Measurements from ENCODE around the gene HIVEP3.

Gene HIVEP3

DNA sequence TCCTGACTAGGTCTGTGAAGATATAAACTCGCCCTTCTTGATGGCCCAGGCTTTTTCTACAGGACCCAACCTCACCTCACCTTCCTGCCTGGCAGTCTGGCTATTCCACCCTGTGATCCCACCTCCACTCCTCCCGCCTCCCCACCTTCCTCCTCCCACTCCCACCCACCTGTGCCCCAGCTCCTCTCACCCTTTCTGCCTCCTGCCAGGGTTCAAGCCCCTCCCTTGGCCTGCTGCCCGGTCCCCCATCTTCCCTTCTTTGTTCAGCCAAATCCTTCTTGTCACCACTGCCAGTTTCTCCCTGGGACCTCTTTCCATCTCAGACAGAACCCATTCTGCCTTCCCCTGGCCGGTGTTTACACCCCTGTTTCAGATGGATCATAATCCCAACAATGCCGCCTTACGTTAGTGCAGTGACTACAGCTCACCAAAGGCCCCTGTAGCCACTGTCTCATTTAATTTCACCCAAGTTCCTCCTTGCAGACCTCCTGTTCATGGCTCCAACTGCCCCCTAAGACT lies 306.7 kb downstream of the HIVEP3 start:
- TF ChIP-seq GLI4 (tag by site-specific recombination; IDR thresholded peaks at IDR 0.05) (no peak), EGR2 (tag by site-specific recombination; IDR thresholded peaks at IDR 0.05; ENCODE audit: low read depth) (peak; percentile 80), ZFHX2 (tag by site-specific recombination; conservative IDR thresholded peaks at IDR 0.05) (peak; percentile 90)
- Histone ChIP-seq H3K9me3 (ENCODE audit: control insufficient read depth, insufficient read depth, low read depth, low read length) (no peaks in the 10 kb centered on the region), H3K4me1 (ENCODE audit: control insufficient read depth, insufficient read depth, low read length) (no peaks in the 10 kb centered on the region), H3K36me3 (ENCODE audit: control insufficient read depth in 2 of 2, insufficient read depth in 1 of 2, low read length in 2 of 2) (no peaks in the 10 kb centered on the region), H3K4me3 (ENCODE audit: low read depth, low read length) (no peak overlapping the region), H3K27ac (ENCODE audit: extremely low read depth, low read depth, low read length) (no peak overlapping the region)
- POLR2A ChIA-PET, result no interaction called here
- CTCF ChIA-PET, result no interaction called here

DNA sequence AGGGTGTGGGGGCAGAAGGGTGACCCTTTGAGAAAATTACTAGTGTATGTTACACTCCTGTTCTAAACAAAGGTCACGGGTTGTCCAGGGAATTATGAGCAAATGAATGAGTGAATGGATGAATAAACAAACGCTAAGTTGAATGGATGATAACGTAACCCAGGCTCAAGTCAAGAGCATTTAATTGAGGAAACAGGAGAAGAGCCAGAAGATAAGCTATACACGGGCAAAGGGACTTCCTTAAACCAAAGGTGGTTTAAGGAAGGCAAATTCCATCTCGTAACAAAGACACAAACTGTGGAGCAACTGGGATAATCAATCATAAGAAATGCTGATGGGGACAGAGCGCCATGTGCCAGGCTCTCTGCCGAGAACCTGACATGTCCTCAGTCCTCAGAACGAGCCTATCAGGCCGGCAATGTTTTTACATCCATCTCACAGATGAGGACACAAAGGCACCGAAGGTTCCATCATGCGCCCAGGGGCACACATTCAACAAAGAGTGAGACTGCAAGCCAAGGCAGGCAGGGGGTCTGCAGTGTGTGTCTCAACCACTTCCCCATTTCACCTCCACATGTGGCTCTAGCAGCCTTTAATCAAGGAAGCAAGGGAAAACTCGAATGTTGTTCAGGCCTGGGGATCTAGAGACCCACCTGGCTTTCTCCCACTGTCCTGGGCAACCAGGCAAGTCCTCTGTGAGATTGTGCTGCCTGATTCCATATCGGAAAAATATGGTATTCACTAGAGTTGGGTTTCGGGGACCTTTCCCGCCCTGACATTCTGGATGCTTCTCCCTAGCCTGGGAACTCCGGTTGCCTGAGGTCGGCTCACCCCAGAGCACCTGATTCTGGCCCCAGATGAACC lies 307.4 kb downstream of the HIVEP3 start:
- no peak overlapping the region for H3K4me3 ChIP-seq (ENCODE audit: low read depth, low read length)
- H3K27ac ChIP-seq (ENCODE audit: extremely low read depth, low read depth, low read length), result no peak overlapping the region
- CTCF ChIA-PET, result no interaction called here
- H3K9me3 ChIP-seq (ENCODE audit: control insufficient read depth, insufficient read depth, low read depth, low read length), result no peaks in the 10 kb centered on the region
- POLR2A ChIA-PET, result no interaction called here
- TF ChIP-seq ZNF510 (tag by site-specific recombination; IDR thresholded peaks at IDR 0.05; ENCODE audit: insufficient replicate concordance), result no peak
- no peak for TF ChIP-seq ZBTB48 (tag by site-specific recombination; IDR thresholded peaks at IDR 0.05)
- peak; percentile 47; the same call in 1 of the 2 replicates for TF ChIP-seq TRIM28 (IDR thresholded peaks at IDR 0.05; ENCODE audit: borderline replicate concordance, low read length)
- H3K36me3 ChIP-seq (ENCODE audit: control insufficient read depth in 2 of 2, insufficient read depth in 1 of 2, low read length in 2 of 2), result no peaks in the 10 kb centered on the region
- H3K4me1 ChIP-seq (ENCODE audit: control insufficient read depth, insufficient read depth, low read length), result no peaks in the 10 kb centered on the region

DNA sequence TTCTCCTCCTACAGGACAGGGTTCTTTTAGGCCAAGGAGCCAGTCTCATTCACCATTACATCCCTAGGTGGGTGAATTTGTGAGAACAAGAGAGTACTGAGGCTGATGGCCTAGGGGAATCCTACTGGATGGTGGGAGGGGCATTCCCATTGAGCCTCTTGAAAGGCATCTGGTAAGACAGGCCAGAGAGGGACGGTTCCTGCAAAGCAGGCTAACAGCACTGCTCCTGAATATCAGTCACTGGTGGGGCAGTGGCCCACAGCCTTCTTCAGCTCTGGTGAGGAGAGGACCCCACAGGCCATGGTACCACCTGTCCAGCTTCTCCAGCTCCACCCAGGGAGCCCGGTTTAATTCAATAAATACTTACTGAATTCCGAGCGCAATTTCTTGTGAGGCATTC lies 308.4 kb downstream of the HIVEP3 start:
- Histone ChIP-seq H3K4me1 (ENCODE audit: control insufficient read depth, insufficient read depth, low read length) (no peaks in the 10 kb centered on the region), H3K27ac (ENCODE audit: extremely low read depth, low read depth, low read length) (no peak overlapping the region), H3K36me3 (ENCODE audit: control insufficient read depth in 2 of 2, insufficient read depth in 1 of 2, low read length in 2 of 2) (no peaks in the 10 kb centered on the region), H3K4me3 (ENCODE audit: low read depth, low read length) (no peak overlapping the region), H3K9me3 (ENCODE audit: control insufficient read depth, insufficient read depth, low read depth, low read length) (no peaks in the 10 kb centered on the region)
- TF ChIP-seq, protein P1, sequence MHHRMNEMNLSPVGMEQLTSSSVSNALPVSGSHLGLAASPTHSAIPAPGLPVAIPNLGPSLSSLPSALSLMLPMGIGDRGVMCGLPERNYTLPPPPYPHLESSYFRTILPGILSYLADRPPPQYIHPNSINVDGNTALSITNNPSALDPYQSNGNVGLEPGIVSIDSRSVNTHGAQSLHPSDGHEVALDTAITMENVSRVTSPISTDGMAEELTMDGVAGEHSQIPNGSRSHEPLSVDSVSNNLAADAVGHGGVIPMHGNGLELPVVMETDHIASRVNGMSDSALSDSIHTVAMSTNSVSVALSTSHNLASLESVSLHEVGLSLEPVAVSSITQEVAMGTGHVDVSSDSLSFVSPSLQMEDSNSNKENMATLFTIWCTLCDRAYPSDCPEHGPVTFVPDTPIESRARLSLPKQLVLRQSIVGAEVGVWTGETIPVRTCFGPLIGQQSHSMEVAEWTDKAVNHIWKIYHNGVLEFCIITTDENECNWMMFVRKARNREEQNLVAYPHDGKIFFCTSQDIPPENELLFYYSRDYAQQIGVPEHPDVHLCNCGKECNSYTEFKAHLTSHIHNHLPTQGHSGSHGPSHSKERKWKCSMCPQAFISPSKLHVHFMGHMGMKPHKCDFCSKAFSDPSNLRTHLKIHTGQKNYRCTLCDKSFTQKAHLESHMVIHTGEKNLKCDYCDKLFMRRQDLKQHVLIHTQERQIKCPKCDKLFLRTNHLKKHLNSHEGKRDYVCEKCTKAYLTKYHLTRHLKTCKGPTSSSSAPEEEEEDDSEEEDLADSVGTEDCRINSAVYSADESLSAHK (tag by site-specific recombination; IDR thresholded peaks at IDR 0.05), result no peak
- TF ChIP-seq ZNF37A (tag by site-specific recombination; IDR thresholded peaks at IDR 0.05), result no peak
- TF ChIP-seq ZBTB17 (tag by site-specific recombination; IDR thresholded peaks at IDR 0.05), result no peak
- TF ChIP-seq GLIS1 (tag by site-specific recombination; IDR thresholded peaks at IDR 0.05), result no peak
- TF ChIP-seq ZNF433 (tag by site-specific recombination; IDR thresholded peaks at IDR 0.05; ENCODE audit: low read depth), result no peak
- TF ChIP-seq ZNF391 (tag by site-specific recombination; IDR thresholded peaks at IDR 0.05; ENCODE audit: borderline replicate concordance, low read depth), result no peak
- no peak for TF ChIP-seq ZNF623 (tag by site-specific recombination; IDR thresholded peaks at IDR 0.05)
- no peak for TF ChIP-seq ZFP3 (tag by site-specific recombination; IDR thresholded peaks at IDR 0.05; ENCODE audit: low read depth)
- TF ChIP-seq KLF7 (tag by site-specific recombination; IDR thresholded peaks at IDR 0.05; ENCODE audit: borderline replicate concordance), result no peak
- no peak for TF ChIP-seq ZEB2 (tag by site-specific recombination; IDR thresholded peaks at IDR 0.05)
- no peak for TF ChIP-seq ZNF140 (tag by site-specific recombination; IDR thresholded peaks at IDR 0.05)
- TF ChIP-seq ZFHX2 (tag by site-specific recombination; conservative IDR thresholded peaks at IDR 0.05), result no peak
- TF ChIP-seq KLF8 (tag by site-specific recombination; IDR thresholded peaks at IDR 0.05), result no peak
- TF ChIP-seq TRIM28 (IDR thresholded peaks at IDR 0.05; ENCODE audit: borderline replicate concordance, low read length), result no peak
- TF ChIP-seq ZNF184 (tag by site-specific recombination; IDR thresholded peaks at IDR 0.05), result no peak
- no peak for TF ChIP-seq ZNF302 (tag by site-specific recombination; IDR thresholded peaks at IDR 0.05; ENCODE audit: low read depth)
- TF ChIP-seq, protein P2, sequence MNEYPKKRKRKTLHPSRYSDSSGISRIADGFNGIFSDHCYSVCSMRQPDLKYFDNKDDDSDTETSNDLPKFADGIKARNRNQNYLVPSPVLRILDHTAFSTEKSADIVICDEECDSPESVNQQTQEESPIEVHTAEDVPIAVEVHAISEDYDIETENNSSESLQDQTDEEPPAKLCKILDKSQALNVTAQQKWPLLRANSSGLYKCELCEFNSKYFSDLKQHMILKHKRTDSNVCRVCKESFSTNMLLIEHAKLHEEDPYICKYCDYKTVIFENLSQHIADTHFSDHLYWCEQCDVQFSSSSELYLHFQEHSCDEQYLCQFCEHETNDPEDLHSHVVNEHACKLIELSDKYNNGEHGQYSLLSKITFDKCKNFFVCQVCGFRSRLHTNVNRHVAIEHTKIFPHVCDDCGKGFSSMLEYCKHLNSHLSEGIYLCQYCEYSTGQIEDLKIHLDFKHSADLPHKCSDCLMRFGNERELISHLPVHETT (tag by site-specific recombination; IDR thresholded peaks at IDR 0.05), result no peak
- TF ChIP-seq, protein P3, sequence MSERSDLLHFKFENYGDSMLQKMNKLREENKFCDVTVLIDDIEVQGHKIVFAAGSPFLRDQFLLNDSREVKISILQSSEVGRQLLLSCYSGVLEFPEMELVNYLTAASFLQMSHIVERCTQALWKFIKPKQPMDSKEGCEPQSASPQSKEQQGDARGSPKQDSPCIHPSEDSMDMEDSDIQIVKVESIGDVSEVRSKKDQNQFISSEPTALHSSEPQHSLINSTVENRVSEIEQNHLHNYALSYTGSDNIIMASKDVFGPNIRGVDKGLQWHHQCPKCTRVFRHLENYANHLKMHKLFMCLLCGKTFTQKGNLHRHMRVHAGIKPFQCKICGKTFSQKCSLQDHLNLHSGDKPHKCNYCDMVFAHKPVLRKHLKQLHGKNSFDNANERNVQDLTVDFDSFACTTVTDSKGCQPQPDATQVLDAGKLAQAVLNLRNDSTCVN (tag by site-specific recombination; optimal IDR thresholded peaks at IDR 0.05), result no peak
- TF ChIP-seq ZNF677 (tag by site-specific recombination; IDR thresholded peaks at IDR 0.05), result no peak
- no peak for TF ChIP-seq ZBTB7A (tag by site-specific recombination; IDR thresholded peaks at IDR 0.05; ENCODE audit: low read depth)
- CTCF ChIA-PET, result interaction anchor here (0.8 kb wide), 1 partner anchor 35 kb away, joined by 3 read pairs; no protein-coding TSS in a partner anchor
- POLR2A ChIA-PET, result no interaction called here

Measured in HEK293 (cell line).